Gastrocnemius medialis (tissue), 4 donors: ENCODE results near the gene TPH2. TPM values are rescaled to one million over a fixed set of nuclear protein-coding genes. Genes with fewer than 3 reads are reported as not detected.

ENCODE experiments used
- ATAC-seq, 2 donors: fragments of 150-250 bp; one replicate each; pipeline ENCODE4 v1.9.1; 2016
- DNase-seq, 2 donors: peaks; one replicate each; pipeline ENCODE4 v3.0.0-alpha.2; 2019
- H3K27ac ChIP-seq, 4 donors: fragments of 200-600 bp; sonication (generic); 1 replicate in 1 of 4; 2 replicates in 3 of 4; pipeline ENCODE4 v1.5.1; 2016 to 2018; ENCODE audit warnings: mild to moderate bottlenecking in 2 of 4, moderate library complexity in 1 of 4
- H3K27me3 ChIP-seq, 3 donors: fragments of 200-600 bp; sonication (generic) in 2 of 3; 1 replicate in 1 of 3; 2 replicates in 2 of 3; pipeline versions ENCODE4 v1.5.1 to v1.6.0; 2016 to 2019; ENCODE audit warnings: mild to moderate bottlenecking in 1 of 3, moderate library complexity in 1 of 3
- H3K36me3 ChIP-seq, 2 donors: fragments of 200-600 bp; sonication (generic) in 1 of 2; one replicate each; pipeline ENCODE4 v1.5.1; 2017 to 2018
- H3K4me1 ChIP-seq, 2 donors: fragments of 200-600 bp; sonication (generic) in 1 of 2; one replicate each; pipeline ENCODE4 v1.5.1; 2016 to 2017; ENCODE audit warnings: mild to moderate bottlenecking in 2 of 2
- H3K4me3 ChIP-seq, 4 donors: fragments of 200-600 bp; sonication (generic) in 3 of 4; 1 replicate in 1 of 4; 2 replicates in 3 of 4; pipeline ENCODE4 v1.5.1; 2016 to 2019; ENCODE audit warnings: mild to moderate bottlenecking in 2 of 4
- H3K9me3 ChIP-seq, 3 donors: fragments of 200-600 bp; sonication (generic) in 2 of 3; 1 replicate in 1 of 3; 2 replicates in 2 of 3; pipeline ENCODE4 v1.5.1; 2016 to 2019
- POLR2A ChIP-seq, 2 donors: fragments of 450-650 bp; IDR thresholded peaks; one replicate each; pipeline ENCODE4 v1.6.1; 2017; ENCODE audit warnings: antibody characterized with exemption in 2 of 2, mild to moderate bottlenecking in 2 of 2, moderate library complexity in 2 of 2
- in situ Hi-C, 4 donors: fragments of 200-750 bp; cut with MboI; loops; one replicate each; pipeline versions ENCODE4 v1.15.0 to v1.8.0; 2017; ENCODE audit warnings: low sequenced_read_pairs in 4 of 4
- intact Hi-C: fragments of 100-400 bp; cut with DNase I; formaldehyde crosslinking; loops from one replicate; pipeline ENCODE4 v1.15.1; 2023; ENCODE audit warnings: low total_unique reads
- total RNA-seq, 4 donors: library from RNA; depleted of rRNA; stranded (reverse); fragments of >200 nt; gene quantifications; one replicate each; pipeline versions ENCODE4 v1.1.0 to v1.2.3, GENCODE V29; 2016
- TF ChIP-seq, protein P1 (sequence below), 5 experiments: fragments of 450-650 bp in 3 of 5; fragments of 200-600 bp in 2 of 5; sonication (generic) in 2 of 5; IDR thresholded peaks in 4 of 5; conservative IDR thresholded peaks in 1 of 5; 1 replicate in 4 of 5; 2 replicates in 1 of 5; pipeline ENCODE4 v1.5.1; 2016 to 2019; ENCODE audit warnings: antibody characterized with exemption in 5 of 5, mild to moderate bottlenecking in 3 of 5, moderate library complexity in 3 of 5

TPH2 gene
- total RNA-seq, 4 donors from 2014 or later: not detected

DNA sequence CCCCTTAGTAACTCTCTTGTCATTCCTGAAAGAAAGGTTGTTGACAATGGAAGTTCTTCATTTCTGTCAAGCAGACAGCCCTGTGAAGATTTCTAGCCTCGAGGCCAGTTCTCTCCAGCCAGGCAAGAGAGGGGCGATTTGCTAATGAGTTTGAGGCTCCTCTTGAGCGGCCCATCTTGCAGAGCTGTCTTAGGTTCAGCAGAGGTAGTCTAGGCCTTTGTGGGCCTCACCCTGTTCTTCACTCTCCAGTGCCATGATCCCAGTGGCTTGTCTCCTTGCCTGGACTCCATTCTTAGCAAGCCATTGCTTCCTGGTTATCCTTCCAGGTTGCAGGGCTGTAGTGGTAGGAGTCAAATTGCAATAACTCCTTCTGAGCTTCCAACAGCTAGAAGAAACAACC is 9.7 kb downstream of the TPH2 start:
- H3K4me3 ChIP-seq: no peak overlapping the region
- no peak for TF ChIP-seq POLR2A (IDR thresholded peaks at IDR 0.05)
- TF ChIP-seq, protein P1, sequence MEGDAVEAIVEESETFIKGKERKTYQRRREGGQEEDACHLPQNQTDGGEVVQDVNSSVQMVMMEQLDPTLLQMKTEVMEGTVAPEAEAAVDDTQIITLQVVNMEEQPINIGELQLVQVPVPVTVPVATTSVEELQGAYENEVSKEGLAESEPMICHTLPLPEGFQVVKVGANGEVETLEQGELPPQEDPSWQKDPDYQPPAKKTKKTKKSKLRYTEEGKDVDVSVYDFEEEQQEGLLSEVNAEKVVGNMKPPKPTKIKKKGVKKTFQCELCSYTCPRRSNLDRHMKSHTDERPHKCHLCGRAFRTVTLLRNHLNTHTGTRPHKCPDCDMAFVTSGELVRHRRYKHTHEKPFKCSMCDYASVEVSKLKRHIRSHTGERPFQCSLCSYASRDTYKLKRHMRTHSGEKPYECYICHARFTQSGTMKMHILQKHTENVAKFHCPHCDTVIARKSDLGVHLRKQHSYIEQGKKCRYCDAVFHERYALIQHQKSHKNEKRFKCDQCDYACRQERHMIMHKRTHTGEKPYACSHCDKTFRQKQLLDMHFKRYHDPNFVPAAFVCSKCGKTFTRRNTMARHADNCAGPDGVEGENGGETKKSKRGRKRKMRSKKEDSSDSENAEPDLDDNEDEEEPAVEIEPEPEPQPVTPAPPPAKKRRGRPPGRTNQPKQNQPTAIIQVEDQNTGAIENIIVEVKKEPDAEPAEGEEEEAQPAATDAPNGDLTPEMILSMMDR (IDR thresholded peaks at IDR 0.05 in 4 of 5, conservative IDR thresholded peaks at IDR 0.05 in 1 of 5): no peak
- no peaks in the 10 kb centered on the region for H3K9me3 ChIP-seq
- no peaks in the 10 kb centered on the region for H3K36me3 ChIP-seq
- ATAC-seq: no peak
- H3K27me3 ChIP-seq: peaks cover 0 to 10% (median 5%) of the 10 kb centered on the region in 3 donors
- peaks cover 0 to 9% of the 10 kb centered on the region in 2 donors for H3K4me1 ChIP-seq
- intact Hi-C loops: no loop called here
- H3K27ac ChIP-seq: no peak overlapping the region
- in situ Hi-C loops: no loop called here
- no peak for DNase-seq

DNA sequence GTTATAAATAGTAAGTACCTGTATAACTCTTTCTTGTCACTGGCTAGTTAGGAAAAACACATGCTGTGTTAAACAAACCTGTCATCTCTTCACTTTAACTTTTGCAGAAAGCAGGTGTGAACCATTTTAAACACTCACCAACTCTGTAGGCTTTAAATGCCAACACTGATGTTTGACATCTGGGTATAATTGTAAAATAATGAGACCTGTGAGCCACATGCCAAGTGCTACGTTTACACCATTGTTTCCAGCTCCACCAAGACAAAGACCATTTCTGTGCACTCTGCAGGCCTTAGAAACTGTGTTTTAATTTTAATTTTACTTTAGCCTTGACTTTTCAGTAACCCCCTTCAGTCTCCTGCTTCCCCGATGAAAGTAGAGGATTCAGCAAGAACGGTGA is 11.0 kb downstream of the TPH2 start:
- Histone ChIP-seq H3K4me3 (no peak overlapping the region), H3K27ac (no peak overlapping the region), H3K36me3 (no peaks in the 10 kb centered on the region), H3K9me3 (no peaks in the 10 kb centered on the region), H3K4me1 (peaks cover 0 to 9% of the 10 kb centered on the region in 2 donors), H3K27me3 (peaks cover 0 to 8% (median 5%) of the 10 kb centered on the region in 3 donors)
- TF ChIP-seq POLR2A (IDR thresholded peaks at IDR 0.05): no peak
- TF ChIP-seq, protein P1 (IDR thresholded peaks at IDR 0.05 in 4 of 5, conservative IDR thresholded peaks at IDR 0.05 in 1 of 5): no peak
- ATAC-seq (no peak), DNase-seq (no peak)
- intact Hi-C loops (no loop called here), in situ Hi-C loops (no loop called here)

- no peak for DNase-seq
- Histone ChIP-seq H3K4me3 (no peak overlapping the region), H3K27me3 (peaks cover 0 to 7% (median 5%) of the 10 kb centered on the region in 3 donors), H3K36me3 (no peaks in the 10 kb centered on the region), H3K4me1 (peaks cover 0 to 9% of the 10 kb centered on the region in 2 donors), H3K27ac (no peak overlapping the region), H3K9me3 (no peaks in the 10 kb centered on the region)
- intact Hi-C loops (no loop called here), in situ Hi-C loops (no loop called here)
- no peak for ATAC-seq
- no peak for TF ChIP-seq POLR2A (IDR thresholded peaks at IDR 0.05)
- TF ChIP-seq, protein P1 (IDR thresholded peaks at IDR 0.05 in 4 of 5, conservative IDR thresholded peaks at IDR 0.05 in 1 of 5): no peak
These were observed 11.8 kb downstream of the TPH2 start for GRCh38 chr12:71950404-71950803.

DNA sequence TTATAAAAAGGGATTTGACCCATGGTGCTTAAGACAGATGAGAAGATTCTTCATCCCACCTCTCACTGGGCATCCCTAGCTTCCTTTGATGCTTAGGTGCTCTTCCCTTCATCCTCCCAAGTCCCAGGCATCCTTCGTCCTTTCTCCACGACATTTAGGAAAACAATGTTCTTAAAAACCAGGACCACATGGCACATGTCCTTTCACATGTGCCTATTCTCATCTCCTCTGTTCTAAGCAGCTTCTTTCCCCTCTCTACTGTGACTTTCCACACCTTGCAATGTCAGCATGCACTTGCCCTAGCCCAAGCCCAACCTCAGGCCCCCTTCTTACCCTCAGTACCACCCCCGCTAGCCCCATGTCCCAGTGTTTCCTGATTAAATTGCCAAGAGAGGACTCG is 12.2 kb downstream of the TPH2 start:
- no peaks in the 10 kb centered on the region for H3K9me3 ChIP-seq
- TF ChIP-seq, protein P1 (IDR thresholded peaks at IDR 0.05 in 4 of 5, conservative IDR thresholded peaks at IDR 0.05 in 1 of 5): no peak
- TF ChIP-seq POLR2A (IDR thresholded peaks at IDR 0.05): no peak
- no peak overlapping the region for H3K4me3 ChIP-seq
- ATAC-seq (no peak), DNase-seq (no peak)
- intact Hi-C loops (no loop called here), in situ Hi-C loops (no loop called here)
- H3K27ac ChIP-seq: no peak overlapping the region
- peaks cover 0 to 9% of the 10 kb centered on the region in 2 donors for H3K4me1 ChIP-seq
- no peaks in the 10 kb centered on the region for H3K36me3 ChIP-seq
- peaks cover 0 to 7% (median 5%) of the 10 kb centered on the region in 3 donors for H3K27me3 ChIP-seq
